MM.1S (cell line): ENCODE data around the gene C17orf67.

Experiments
- DNase-seq: peaks from one replicate; pipeline ENCODE4 v3.0.0-alpha.2; 2015
- H2AFZ ChIP-seq: fragments of 300-600 bp; sonication (generic); 2 replicates; pipeline ENCODE4 v1.6.0; 2016; ENCODE audit warnings: antibody characterized with exemption, low read length
- H3F3A ChIP-seq: fragments of 300-600 bp; sonication (generic); 2 replicates; pipeline ENCODE4 v1.6.1; 2016; ENCODE audit warnings: mild to moderate bottlenecking, antibody characterized with exemption, low read length, moderate library complexity, mixed read lengths; ENCODE audit not compliant: insufficient read depth
- H3K27ac ChIP-seq: fragments of 300-600 bp; sonication (generic); 2 replicates; pipeline ENCODE4 v1.5.1; 2016; ENCODE audit warnings: mild to moderate bottlenecking, low read length
- H3K27me3 ChIP-seq: fragments of 300-600 bp; sonication (generic); replicated peaks from 2 replicates; pipeline ENCODE4 v1.6.0; 2016; ENCODE audit warnings: low read length; ENCODE audit not compliant: insufficient read depth
- H3K36me3 ChIP-seq: fragments of 300-600 bp; sonication (generic); replicated peaks from 2 replicates; pipeline ENCODE4 v1.6.1; 2016; ENCODE audit warnings: mild to moderate bottlenecking, low read length, mixed read lengths; ENCODE audit not compliant: insufficient read depth
- H3K4me1 ChIP-seq: fragments of 300-600 bp; sonication (generic); 2 replicates; pipeline ENCODE4 v1.6.1; 2016; ENCODE audit warnings: low read length, mixed read lengths
- H3K4me2 ChIP-seq: fragments of 300-600 bp; sonication (generic); 2 replicates; pipeline ENCODE4 v1.6.0; 2016; ENCODE audit warnings: low read depth, low read length
- H3K4me3 ChIP-seq: fragments of 300-600 bp; sonication (generic); 2 replicates; pipeline ENCODE4 v1.5.1; 2016; ENCODE audit warnings: low read length, mixed read lengths
- H3K79me2 ChIP-seq: fragments of 300-600 bp; sonication (generic); 2 replicates; pipeline ENCODE4 v1.6.1; 2016; ENCODE audit warnings: mixed run types, low read length, mixed read lengths
- H3K9ac ChIP-seq: fragments of 300-600 bp; sonication (generic); 2 replicates; pipeline ENCODE4 v1.6.1; 2016; ENCODE audit warnings: low read length, mixed read lengths
- H3K9me2 ChIP-seq: fragments of 300-600 bp; sonication (generic); replicated peaks from 2 replicates; pipeline ENCODE4 v1.6.1; 2016; ENCODE audit warnings: mild to moderate bottlenecking, low read length, mixed read lengths; ENCODE audit not compliant: insufficient read depth
- H3K9me3 ChIP-seq: fragments of 300-600 bp; sonication (generic); replicated peaks from 2 replicates; pipeline ENCODE4 v1.6.1; 2016; ENCODE audit warnings: mild to moderate bottlenecking, low read length, mixed read lengths; ENCODE audit not compliant: insufficient read depth
- H4K20me1 ChIP-seq: fragments of 300-600 bp; sonication (generic); 2 replicates; pipeline ENCODE4 v1.6.1; 2016; ENCODE audit warnings: mild to moderate bottlenecking, low read length, moderate library complexity, mixed read lengths; ENCODE audit not compliant: insufficient read depth
- EZH2 ChIP-seq: fragments of 300-600 bp; sonication (generic); optimal IDR thresholded peaks from 2 replicates; pipeline ENCODE3; 2017; ENCODE audit warnings: low read depth, mild to moderate bottlenecking, antibody characterized with exemption, low read length, mixed read lengths
- EZH2phosphoT487 ChIP-seq: fragments of 300-600 bp; sonication (generic); IDR thresholded peaks from 2 replicates; pipeline ENCODE4 v1.6.1; 2018; ENCODE audit warnings: antibody characterized with exemption, low read length
- TF ChIP-seq, protein P1 (sequence below): fragments of 300-600 bp; sonication (generic); IDR thresholded peaks from 2 replicates; pipeline ENCODE4 v1.5.1; 2016; ENCODE audit warnings: antibody characterized with exemption, low read length, mixed read lengths

Gene C17orf67

DNA sequence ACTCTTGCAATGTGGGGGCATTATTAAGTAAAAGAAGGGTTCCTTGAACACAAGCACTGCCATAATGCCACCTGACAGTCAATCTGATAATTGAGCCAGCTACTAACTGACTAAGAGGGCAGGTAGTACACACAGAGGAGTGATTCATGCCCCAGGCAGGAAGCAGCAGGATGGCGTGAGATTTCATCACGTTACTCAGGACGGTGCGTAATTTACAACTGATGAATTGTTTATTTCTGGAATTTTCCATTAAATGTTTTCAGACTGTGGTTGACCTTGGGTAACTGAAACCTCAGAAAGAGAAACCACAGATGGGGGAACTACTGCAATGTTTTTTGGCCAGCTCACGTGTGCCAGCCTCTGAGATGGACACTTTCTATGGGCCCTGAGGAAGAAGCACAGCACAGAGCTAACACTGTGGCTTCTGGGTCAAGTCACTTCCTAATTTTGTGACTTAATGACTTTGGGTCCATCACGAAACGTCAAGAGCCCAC lies 46.7 kb downstream of the C17orf67 start:
- peak overlapping the region; percentile 19; the same call in 1 of the 2 replicates for H3K9ac ChIP-seq
- no peaks in the 10 kb centered on the region for H3K27me3 ChIP-seq
- TF ChIP-seq, protein P1, sequence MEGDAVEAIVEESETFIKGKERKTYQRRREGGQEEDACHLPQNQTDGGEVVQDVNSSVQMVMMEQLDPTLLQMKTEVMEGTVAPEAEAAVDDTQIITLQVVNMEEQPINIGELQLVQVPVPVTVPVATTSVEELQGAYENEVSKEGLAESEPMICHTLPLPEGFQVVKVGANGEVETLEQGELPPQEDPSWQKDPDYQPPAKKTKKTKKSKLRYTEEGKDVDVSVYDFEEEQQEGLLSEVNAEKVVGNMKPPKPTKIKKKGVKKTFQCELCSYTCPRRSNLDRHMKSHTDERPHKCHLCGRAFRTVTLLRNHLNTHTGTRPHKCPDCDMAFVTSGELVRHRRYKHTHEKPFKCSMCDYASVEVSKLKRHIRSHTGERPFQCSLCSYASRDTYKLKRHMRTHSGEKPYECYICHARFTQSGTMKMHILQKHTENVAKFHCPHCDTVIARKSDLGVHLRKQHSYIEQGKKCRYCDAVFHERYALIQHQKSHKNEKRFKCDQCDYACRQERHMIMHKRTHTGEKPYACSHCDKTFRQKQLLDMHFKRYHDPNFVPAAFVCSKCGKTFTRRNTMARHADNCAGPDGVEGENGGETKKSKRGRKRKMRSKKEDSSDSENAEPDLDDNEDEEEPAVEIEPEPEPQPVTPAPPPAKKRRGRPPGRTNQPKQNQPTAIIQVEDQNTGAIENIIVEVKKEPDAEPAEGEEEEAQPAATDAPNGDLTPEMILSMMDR, result no peak
- TF ChIP-seq EZH2phosphoT487 (no peak), EZH2 (no peak)
- peaks cover 11% of the 10 kb centered on the region; the same call in 1 of the 2 replicates for H3F3A ChIP-seq
- H3K9me2 ChIP-seq, result no peaks in the 10 kb centered on the region
- no peak overlapping the region for H3K4me3 ChIP-seq
- peak overlapping the region; percentile 56 for H3K27ac ChIP-seq
- no peaks in the 10 kb centered on the region for H3K9me3 ChIP-seq
- no peaks in the 10 kb centered on the region for H4K20me1 ChIP-seq
- peak overlapping the region; percentile 18; the same call in 1 of the 2 replicates for H3K4me2 ChIP-seq
- peak; percentile 80 for DNase-seq
- no peaks in the 10 kb centered on the region for H3K36me3 ChIP-seq
- no peaks in the 10 kb centered on the region for H3K79me2 ChIP-seq
- peaks cover 20% of the 10 kb centered on the region for H3K4me1 ChIP-seq
- no peak overlapping the region for H2AFZ ChIP-seq

DNA sequence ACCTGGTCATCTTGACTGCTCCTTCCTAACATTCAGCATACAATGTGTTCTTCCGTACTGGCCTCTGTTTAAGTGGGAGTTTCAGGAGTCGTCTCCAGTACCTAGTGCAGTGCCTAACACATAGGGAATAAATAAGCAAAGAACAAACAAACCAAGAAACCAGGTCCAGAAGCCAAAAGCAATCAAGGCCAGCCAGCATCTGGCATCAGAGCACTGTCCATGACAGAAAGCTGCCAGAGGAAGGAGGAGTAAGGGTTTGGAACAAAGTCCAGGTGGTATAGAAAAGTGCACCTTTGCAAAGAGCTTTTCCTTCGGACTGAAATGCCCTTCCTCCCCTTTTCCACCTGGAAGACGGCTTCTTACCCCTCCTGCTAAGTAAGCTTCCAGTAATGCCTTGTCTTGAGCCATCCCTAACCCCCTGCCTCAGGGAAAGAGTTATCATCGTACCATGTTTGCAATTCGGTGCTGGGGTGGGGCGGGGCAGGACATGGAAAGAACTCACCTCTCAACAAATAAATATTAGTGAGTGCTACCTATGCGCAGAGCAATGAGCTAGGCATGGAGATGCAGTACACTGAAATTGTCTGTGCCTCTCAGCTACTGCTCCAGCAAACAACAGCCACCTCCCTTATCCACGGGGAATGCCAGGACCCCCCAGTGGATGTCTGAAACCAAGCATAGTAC lies 47.6 kb downstream of the C17orf67 start:
- no peak overlapping the region; the same call in 1 of the 2 replicates for H3K4me2 ChIP-seq
- H4K20me1 ChIP-seq, result no peaks in the 10 kb centered on the region
- no peak for DNase-seq
- H3K27me3 ChIP-seq, result no peaks in the 10 kb centered on the region
- no peak overlapping the region for H2AFZ ChIP-seq
- H3F3A ChIP-seq, result peaks cover 11% of the 10 kb centered on the region; the same call in 1 of the 2 replicates
- no peak overlapping the region for H3K4me3 ChIP-seq
- H3K36me3 ChIP-seq, result no peaks in the 10 kb centered on the region
- no peaks in the 10 kb centered on the region for H3K9me3 ChIP-seq
- peak overlapping the region; percentile 56; the same call in 1 of the 2 replicates for H3K27ac ChIP-seq
- no peak for TF ChIP-seq EZH2
- TF ChIP-seq EZH2phosphoT487, result no peak
- TF ChIP-seq, protein P1, result no peak
- H3K4me1 ChIP-seq, result peaks cover 22% of the 10 kb centered on the region
- no peaks in the 10 kb centered on the region for H3K79me2 ChIP-seq
- peak overlapping the region; percentile 19; the same call in 1 of the 2 replicates for H3K9ac ChIP-seq
- H3K9me2 ChIP-seq, result no peaks in the 10 kb centered on the region

DNA sequence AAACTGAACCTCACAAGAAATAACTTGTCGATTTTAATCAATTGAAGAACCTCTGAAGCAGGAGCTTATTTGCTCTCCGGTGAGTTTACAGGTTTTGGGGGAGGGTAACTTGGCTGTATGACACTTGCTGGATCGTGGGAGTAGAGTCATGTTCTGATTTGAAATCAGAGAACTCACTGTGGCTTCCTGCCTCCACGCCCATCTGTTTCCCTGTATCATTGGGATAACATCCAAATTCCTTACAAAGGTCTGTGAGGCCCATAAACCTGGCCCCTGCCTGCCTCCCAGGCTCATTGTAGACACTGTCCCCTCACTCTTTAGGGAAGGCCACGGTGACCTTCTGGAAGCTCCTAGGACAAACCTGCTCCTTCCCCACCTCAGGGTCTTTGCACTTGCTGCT lies 48.3 kb downstream of the C17orf67 start:
- DNase-seq, result no peak
- no peak overlapping the region for H3K27ac ChIP-seq
- H3K4me3 ChIP-seq, result no peak overlapping the region

DNA sequence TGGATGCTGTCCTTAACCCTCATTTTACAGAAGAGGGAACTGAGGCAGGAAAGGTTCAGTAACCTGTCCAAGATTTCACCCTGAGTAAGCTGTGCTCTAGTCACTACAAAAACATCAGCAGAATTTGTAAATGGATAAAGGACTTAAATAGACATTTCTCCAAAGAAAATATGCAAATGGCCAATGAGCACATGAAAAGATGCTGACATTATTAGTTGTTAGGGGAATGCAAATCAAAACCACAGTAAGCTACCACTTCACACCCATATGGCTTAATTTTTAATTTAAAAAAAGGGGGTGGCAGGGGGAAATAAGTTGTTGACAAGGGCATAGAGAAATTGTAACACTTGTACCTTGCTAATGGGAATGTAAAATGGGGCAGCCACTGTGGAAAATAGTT lies 51.4 kb downstream of the C17orf67 start:
- no peaks in the 10 kb centered on the region for H3K79me2 ChIP-seq
- H3K9me3 ChIP-seq, result no peaks in the 10 kb centered on the region
- TF ChIP-seq EZH2 (no peak), EZH2phosphoT487 (no peak)
- TF ChIP-seq, protein P1, result no peak
- H3K4me2 ChIP-seq, result no peak overlapping the region
- peaks cover 15% of the 10 kb centered on the region for H3F3A ChIP-seq
- no peaks in the 10 kb centered on the region for H3K9me2 ChIP-seq
- no peaks in the 10 kb centered on the region for H3K36me3 ChIP-seq
- H4K20me1 ChIP-seq, result no peaks in the 10 kb centered on the region
- H3K27ac ChIP-seq, result no peak overlapping the region
- no peak overlapping the region for H2AFZ ChIP-seq
- H3K4me3 ChIP-seq, result no peak overlapping the region
- no peak for DNase-seq
- H3K9ac ChIP-seq, result no peak overlapping the region
- no peaks in the 10 kb centered on the region for H3K27me3 ChIP-seq
- H3K4me1 ChIP-seq, result peaks cover 31% of the 10 kb centered on the region

More for the DNA sequence above, 48.3 kb downstream of the C17orf67 start:
- Histone ChIP-seq H3K9ac (no peak overlapping the region), H3K9me3 (no peaks in the 10 kb centered on the region), H3K36me3 (no peaks in the 10 kb centered on the region), H3K4me2 (no peak overlapping the region), H3K4me1 (peaks cover 29% of the 10 kb centered on the region), H3F3A (peaks cover 11% of the 10 kb centered on the region; the same call in 1 of the 2 replicates), H3K27me3 (no peaks in the 10 kb centered on the region), H3K79me2 (no peaks in the 10 kb centered on the region), H3K9me2 (no peaks in the 10 kb centered on the region), H2AFZ (no peak overlapping the region), H4K20me1 (no peaks in the 10 kb centered on the region)
- TF ChIP-seq EZH2, result no peak
